HCT116 (cell line): Measurements from ENCODE around the gene MYL5. TPM values are rescaled to one million over a fixed set of nuclear protein-coding genes. Genes with fewer than 3 reads are reported as not detected.

Source experiments
- ATAC-seq: fragments of 200-7000 bp; cut with Tn5 transposase; 2 replicates; pipeline ENCODE4 v1.9.1; 2020; ENCODE audit warnings: mild to moderate bottlenecking, moderate library complexity
- BruUV-seq: library from RNA; stranded (reverse); fragments of 400-500 nt; replicated peaks from 2 replicates; lab custom pipeline; 2021; lab: Mats Ljungman, UMichigan
- CTCF ChIA-PET: fragments of 300-600 bp; sonication (Branson Sonifier 250); formaldehyde crosslinking; loops from one replicate; lab custom pipeline; 2021; ENCODE audit warnings: antibody characterized with exemption; lab: Charles Lee
- POLR2A ChIA-PET: fragments of 300-600, 350-600 bp; sonication (Branson Sonifier 250); formaldehyde crosslinking; loops from one replicate; lab custom pipeline; 2021; ENCODE audit warnings: antibody characterized with exemption; lab: Charles Lee
- RAD21 ChIA-PET, 2 experiments: fragments of 300-600 bp; sonication (Branson Sonifier 250); formaldehyde crosslinking; loops; one replicate each; lab custom pipeline; 2023; ENCODE audit warnings: low total read pairs in 2 of 2; ENCODE audit not compliant: uncharacterized antibody in 2 of 2, unreplicated experiment in 2 of 2, low non-redundant PET in 1 of 2; lab: Charles Lee
- DNase-seq: peaks from one replicate; pipeline ENCODE4 v3.0.0-alpha.2; 2010; ENCODE audit warnings: low read depth, low spot score
- H2AFZ ChIP-seq: fragments of 200-600 bp; shearing (Covaris generic), sonication (generic); 2 replicates; pipeline ENCODE4 v1.6.1; 2017; ENCODE audit warnings: low read depth, mixed run types, mixed read lengths, antibody characterized with exemption, low read length; ENCODE audit not compliant: poor library complexity, severe bottlenecking
- H3K27ac ChIP-seq: 2 replicates; pipeline ENCODE4 v1.5.1; 2012; ENCODE audit warnings: low read depth, low read length
- H3K27me3 ChIP-seq: fragments of 200-600 bp; sonication (generic); 2 replicates; pipeline ENCODE4 v1.6.1; 2016; ENCODE audit warnings: mixed run types, low read length, mixed read lengths; ENCODE audit not compliant: insufficient read depth
- H3K36me3 ChIP-seq, 2 experiments: fragments of 200-500 bp in 1 of 2; fragments of 200-600 bp in 1 of 2; sonication (Bioruptor generic) in 1 of 2; sonication (generic) in 1 of 2; 2 replicates each; pipeline versions ENCODE4 v1.5.1 to v1.6.1; 2014 to 2016; ENCODE audit warnings: low read length in 2 of 2, inconsistent platforms in 1 of 2, mixed read lengths in 1 of 2, mixed run types in 1 of 2; ENCODE audit not compliant: insufficient read depth in 2 of 2, control insufficient read depth in 1 of 2
- H3K4me1 ChIP-seq, 2 experiments: fragments of 200-600 bp in 1 of 2; sonication (generic) in 1 of 2; 2 replicates each; pipeline versions ENCODE4 v1.5.1 to v1.6.1; 2012 to 2017; ENCODE audit warnings: low read length in 2 of 2, inconsistent platforms in 1 of 2, mild to moderate bottlenecking in 1 of 2, mixed read lengths in 1 of 2, mixed run types in 1 of 2, moderate library complexity in 1 of 2; ENCODE audit not compliant: insufficient read depth in 2 of 2, control insufficient read depth in 1 of 2
- H3K4me2 ChIP-seq: fragments of 200-600 bp; sonication (generic); 2 replicates; pipeline ENCODE4 v1.6.1; 2017; ENCODE audit warnings: mixed run types, low read length, mixed read lengths
- H3K4me3 ChIP-seq, 2 experiments: fragments of 200-600 bp in 1 of 2; sonication (generic) in 1 of 2; replicated peaks in 1 of 2; 2 replicates each; pipeline ENCODE4 v1.5.1; 2011 to 2016; ENCODE audit warnings: low read length in 2 of 2, control low read depth in 1 of 2, low read depth in 1 of 2, mild to moderate bottlenecking in 1 of 2, mixed read lengths in 1 of 2, mixed run types in 1 of 2
- H3K79me2 ChIP-seq: fragments of 200-600 bp; sonication (generic); 2 replicates; pipeline ENCODE4 v1.6.1; 2017; ENCODE audit warnings: mild to moderate bottlenecking, mixed run types, low read length, moderate library complexity, mixed read lengths; ENCODE audit not compliant: insufficient read depth
- H3K9ac ChIP-seq: fragments of 200-600 bp; sonication (generic); 2 replicates; pipeline ENCODE4 v1.6.1; 2016; ENCODE audit warnings: low read length, mixed read lengths
- H3K9me2 ChIP-seq: fragments of 200-600 bp; sonication (generic), shearing (Covaris generic); 2 replicates; pipeline ENCODE4 v1.6.1; 2017; ENCODE audit warnings: mixed run types, mild to moderate bottlenecking, moderate library complexity; ENCODE audit not compliant: insufficient read depth
- H3K9me3 ChIP-seq, 2 experiments: fragments of 200-500 bp in 1 of 2; fragments of 200-600 bp in 1 of 2; sonication (Bioruptor generic) in 1 of 2; sonication (generic) in 1 of 2; 2 replicates each; pipeline ENCODE4 v1.6.1; 2014 to 2017; ENCODE audit warnings: low read length in 2 of 2, mixed read lengths in 2 of 2, inconsistent platforms in 1 of 2, low read depth in 1 of 2, mild to moderate bottlenecking in 1 of 2, mixed run types in 1 of 2, moderate library complexity in 1 of 2; ENCODE audit not compliant: control insufficient read depth in 1 of 2, insufficient read depth in 1 of 2
- H4K20me1 ChIP-seq: fragments of 200-600 bp; sonication (generic), shearing (Covaris generic); 2 replicates; pipeline ENCODE4 v1.6.1; 2017; ENCODE audit warnings: mixed run types, mild to moderate bottlenecking, moderate library complexity; ENCODE audit not compliant: insufficient read depth
- CBX3 ChIP-seq: IDR thresholded peaks from 2 replicates; pipeline ENCODE4 v1.6.1; 2012; ENCODE audit warnings: low read depth
- CEBPB ChIP-seq: IDR thresholded peaks from 2 replicates; pipeline ENCODE4 v1.6.1; 2012; ENCODE audit warnings: low read depth
- EGR1 ChIP-seq: IDR thresholded peaks from 2 replicates; pipeline ENCODE4 v1.6.1; 2012; ENCODE audit warnings: low read depth
- ELF1 ChIP-seq: IDR thresholded peaks from 2 replicates; pipeline ENCODE4 v1.6.1; 2012; ENCODE audit warnings: low read depth, borderline replicate concordance
- EZH2 ChIP-seq: fragments of 200-600 bp; sonication (generic); IDR thresholded peaks from 2 replicates; pipeline ENCODE4 v1.6.1; 2017; ENCODE audit warnings: antibody characterized with exemption, mixed run types
- EZH2phosphoT487 ChIP-seq: fragments of 200-600 bp; IDR thresholded peaks from 2 replicates; pipeline ENCODE4 v1.6.1; 2018; ENCODE audit warnings: antibody characterized with exemption, borderline replicate concordance
- JUND ChIP-seq: IDR thresholded peaks from 2 replicates; pipeline ENCODE4 v1.6.1; 2012
- POLR2A ChIP-seq: IDR thresholded peaks from 2 replicates; pipeline ENCODE4 v1.7.0; 2011; ENCODE audit warnings: borderline replicate concordance; ENCODE audit not compliant: insufficient read depth, insufficient read length; ENCODE audit errors: extremely low read depth
- POLR2AphosphoS5 ChIP-seq: IDR thresholded peaks from 2 replicates; pipeline ENCODE4 v1.6.1; 2011; ENCODE audit warnings: mild to moderate bottlenecking, low read depth, low read length, moderate library complexity
- RAD21 ChIP-seq: IDR thresholded peaks from 2 replicates; pipeline ENCODE4 v1.6.1; 2012; ENCODE audit warnings: low read depth, mild to moderate bottlenecking
- SIN3A ChIP-seq: IDR thresholded peaks from 2 replicates; pipeline ENCODE4 v1.6.1; 2012; ENCODE audit warnings: low read depth
- SP1 ChIP-seq: IDR thresholded peaks from 2 replicates; pipeline ENCODE4 v1.6.1; 2012; ENCODE audit warnings: low read depth
- SRF ChIP-seq: IDR thresholded peaks from 2 replicates; pipeline ENCODE4 v1.6.1; 2012; ENCODE audit warnings: low read depth
- TCF7L2 ChIP-seq: IDR thresholded peaks from 2 replicates; pipeline ENCODE4 v1.7.0; 2011; ENCODE audit warnings: borderline replicate concordance, inconsistent platforms; ENCODE audit not compliant: insufficient read depth, insufficient read length; ENCODE audit errors: extremely low read depth
- YY1 ChIP-seq: IDR thresholded peaks from 2 replicates; pipeline ENCODE4 v1.6.1; 2011; ENCODE audit warnings: low read length, low read depth, moderate library complexity, mild to moderate bottlenecking; ENCODE audit not compliant: insufficient replicate concordance; ENCODE audit errors: extremely low read depth
- intact Hi-C: fragments of 100-400 bp; cut with micrococcal nuclease; formaldehyde crosslinking; loops from 2 replicates; pipeline ENCODE4 v1.10.0; 2022
- total RNA-seq: library from RNA; stranded (reverse); gene quantifications from one replicate; pipeline ENCODE4 v1.2.1, GENCODE V29; 2021; ENCODE audit not compliant: unreplicated experiment
- TF ChIP-seq, protein P1 (sequence below): IDR thresholded peaks from 2 replicates; pipeline ENCODE4 v1.6.1; 2012; ENCODE audit warnings: low read depth

MYL5 gene
- total RNA-seq, 1 experiment from 2014 or later = 14.0 TPM

DNA sequence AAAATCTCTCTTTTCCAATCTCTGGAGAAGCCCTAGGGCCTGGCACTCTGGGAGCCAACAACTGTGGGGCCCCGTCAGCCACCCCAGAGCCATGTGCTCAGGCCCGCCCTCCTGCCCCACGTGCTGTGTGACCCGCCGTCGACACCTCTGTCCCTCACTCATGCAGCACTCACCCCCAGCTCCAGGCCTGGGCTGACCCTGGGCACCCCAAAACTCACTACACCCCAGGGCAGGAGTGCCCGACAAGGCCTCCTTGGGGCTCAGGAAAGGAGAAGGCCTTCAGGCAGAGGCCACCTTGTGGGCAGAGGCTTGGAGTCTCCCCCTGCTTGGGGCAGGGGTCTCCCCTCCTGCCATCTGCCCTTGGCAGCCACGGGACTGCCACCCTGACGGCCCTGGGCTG is 5.7 kb downstream of the MYL5 start:
- CTCF ChIA-PET = no interaction called here
- Histone ChIP-seq H3K27ac (peak overlapping the region; percentile 23; the same call in 1 of the 2 replicates), H4K20me1 (no peaks in the 10 kb centered on the region), H3K9ac (no peak overlapping the region), H3K9me2 (no peaks in the 10 kb centered on the region), H3K4me3 (no peak overlapping the region), H3K9me3 (no peaks in the 10 kb centered on the region), H3K4me2 (no peak overlapping the region), H2AFZ (no peak overlapping the region), H3K4me1 (peaks cover 23 to 58% of the 10 kb centered on the region in 2 experiments), H3K36me3 (no peaks in the 10 kb centered on the region), H3K79me2 (peaks cover 4% of the 10 kb centered on the region; the same call in 1 of the 2 replicates), H3K27me3 (no peaks in the 10 kb centered on the region)
- POLR2A ChIA-PET = no interaction called here
- DNase-seq (no peak), ATAC-seq (no peak)
- intact Hi-C loops = no loop called here
- TF ChIP-seq EZH2 (no peak), JUND (no peak), ELF1 (no peak), SRF (no peak), RAD21 (no peak), EGR1 (no peak), POLR2A (no peak), SP1 (no peak)
- BruUV-seq = no TSS peak
- RAD21 ChIA-PET = no interaction called here

DNA sequence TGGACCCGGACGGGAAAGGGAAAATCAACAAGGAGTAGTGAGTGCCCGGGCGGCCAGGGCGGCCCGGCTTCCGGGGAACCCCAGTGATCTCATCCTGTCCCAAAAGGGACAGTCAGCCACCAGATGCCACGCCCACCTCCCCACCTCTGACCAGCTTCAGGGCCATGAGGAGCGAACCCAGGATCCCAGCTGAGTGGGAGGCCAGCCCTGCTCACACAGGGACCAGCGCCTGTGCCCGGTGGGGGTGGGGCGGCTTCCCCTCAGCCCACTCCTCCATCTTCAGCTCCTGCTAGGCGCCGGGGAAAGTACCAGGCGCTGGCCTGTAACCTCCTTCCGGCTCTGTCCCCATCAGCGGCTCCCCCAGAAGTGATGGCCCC is 6.2 kb downstream of the MYL5 start:
- POLR2A ChIA-PET = no interaction called here
- Histone ChIP-seq H3K4me3 (no peak overlapping the region), H3K79me2 (no peaks in the 10 kb centered on the region), H3K9ac (no peak overlapping the region), H3K9me2 (no peaks in the 10 kb centered on the region), H3K9me3 (no peaks in the 10 kb centered on the region)
- CTCF ChIA-PET = no interaction called here
- intact Hi-C loops = no loop called here
- no peak for TF ChIP-seq RAD21
- TF ChIP-seq EZH2phosphoT487 = no peak
- no peak for TF ChIP-seq CEBPB
- TF ChIP-seq SIN3A = no peak
- no peak for TF ChIP-seq EGR1
- TF ChIP-seq, protein P1, sequence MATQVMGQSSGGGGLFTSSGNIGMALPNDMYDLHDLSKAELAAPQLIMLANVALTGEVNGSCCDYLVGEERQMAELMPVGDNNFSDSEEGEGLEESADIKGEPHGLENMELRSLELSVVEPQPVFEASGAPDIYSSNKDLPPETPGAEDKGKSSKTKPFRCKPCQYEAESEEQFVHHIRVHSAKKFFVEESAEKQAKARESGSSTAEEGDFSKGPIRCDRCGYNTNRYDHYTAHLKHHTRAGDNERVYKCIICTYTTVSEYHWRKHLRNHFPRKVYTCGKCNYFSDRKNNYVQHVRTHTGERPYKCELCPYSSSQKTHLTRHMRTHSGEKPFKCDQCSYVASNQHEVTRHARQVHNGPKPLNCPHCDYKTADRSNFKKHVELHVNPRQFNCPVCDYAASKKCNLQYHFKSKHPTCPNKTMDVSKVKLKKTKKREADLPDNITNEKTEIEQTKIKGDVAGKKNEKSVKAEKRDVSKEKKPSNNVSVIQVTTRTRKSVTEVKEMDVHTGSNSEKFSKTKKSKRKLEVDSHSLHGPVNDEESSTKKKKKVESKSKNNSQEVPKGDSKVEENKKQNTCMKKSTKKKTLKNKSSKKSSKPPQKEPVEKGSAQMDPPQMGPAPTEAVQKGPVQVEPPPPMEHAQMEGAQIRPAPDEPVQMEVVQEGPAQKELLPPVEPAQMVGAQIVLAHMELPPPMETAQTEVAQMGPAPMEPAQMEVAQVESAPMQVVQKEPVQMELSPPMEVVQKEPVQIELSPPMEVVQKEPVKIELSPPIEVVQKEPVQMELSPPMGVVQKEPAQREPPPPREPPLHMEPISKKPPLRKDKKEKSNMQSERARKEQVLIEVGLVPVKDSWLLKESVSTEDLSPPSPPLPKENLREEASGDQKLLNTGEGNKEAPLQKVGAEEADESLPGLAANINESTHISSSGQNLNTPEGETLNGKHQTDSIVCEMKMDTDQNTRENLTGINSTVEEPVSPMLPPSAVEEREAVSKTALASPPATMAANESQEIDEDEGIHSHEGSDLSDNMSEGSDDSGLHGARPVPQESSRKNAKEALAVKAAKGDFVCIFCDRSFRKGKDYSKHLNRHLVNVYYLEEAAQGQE = no peak
- no peak for TF ChIP-seq CBX3
- TF ChIP-seq EZH2 = no peak
- no peak for TF ChIP-seq POLR2AphosphoS5
- no peak for TF ChIP-seq YY1
- TF ChIP-seq SP1 = no peak
- TF ChIP-seq TCF7L2 = no peak
- TF ChIP-seq, all 23 proteins: peak for 0
- H3K4me2 ChIP-seq = no peak overlapping the region
- no peak overlapping the region for H2AFZ ChIP-seq
- H3K36me3 ChIP-seq = no peaks in the 10 kb centered on the region
- ATAC-seq (no peak), DNase-seq (no peak)
- H4K20me1 ChIP-seq = no peaks in the 10 kb centered on the region
- H3K27ac ChIP-seq = no peak overlapping the region; the same call in 1 of the 2 replicates
- H3K4me1 ChIP-seq = peaks cover 20 to 53% of the 10 kb centered on the region in 2 experiments
- BruUV-seq = no TSS peak
- RAD21 ChIA-PET = no interaction called here
- no peaks in the 10 kb centered on the region for H3K27me3 ChIP-seq
